GM23338 (cell line): ENCODE measurements around the gene DRAXIN. TPM values are rescaled to one million over a fixed set of nuclear protein-coding genes. Genes with fewer than 3 reads are reported as not detected.

Experiments
- JUNB ChIP-seq: IDR thresholded peaks from one replicate; pipeline ENCODE4 v1.6.1; 2016; ENCODE audit warnings: antibody characterized with exemption; ENCODE audit not compliant: unreplicated experiment
- NANOG ChIP-seq: IDR thresholded peaks from 2 replicates; pipeline ENCODE4 v1.6.1; 2016; ENCODE audit warnings: antibody characterized with exemption, borderline replicate concordance
- POLR2AphosphoS5 ChIP-seq: IDR thresholded peaks from 2 replicates; pipeline ENCODE4 v1.6.1; 2016; ENCODE audit warnings: antibody characterized with exemption, low read depth
- polyA plus RNA-seq: library from polyadenylated mRNA; unstranded; fragments of >200 nt; fragmentation: Nextera tagmentation; extraction: Ambion mirVana; gene quantifications from 2 replicates; pipeline ENCODE4 v1.2.1, GENCODE V29; 2016
- total RNA-seq: library from RNA; depleted of rRNA; stranded (reverse); fragments of >200 nt; shearing (Covaris generic); gene quantifications from 2 replicates; pipeline ENCODE4 v1.2.3, GENCODE V29; 2014
- TF ChIP-seq, protein P1 (sequence below): fragments of 250-450 bp; sonication (Bioruptor Pico); IDR thresholded peaks from 2 replicates; pipeline ENCODE4 v1.5.0; 2020; ENCODE audit warnings: mild to moderate bottlenecking, moderate library complexity
- TF ChIP-seq, protein P2 (sequence below): IDR thresholded peaks from one replicate; pipeline ENCODE4 v1.6.1; 2018; ENCODE audit warnings: antibody characterized with exemption; ENCODE audit not compliant: unreplicated experiment
- TF ChIP-seq, protein P3 (sequence below), 2 experiments: fragments of 200-600 bp in 1 of 2; sonication (generic) in 1 of 2; conservative IDR thresholded peaks; 2 replicates each; pipeline versions ENCODE4 v1.5.1 to v1.6.1; 2016 to 2017; ENCODE audit warnings: antibody characterized with exemption in 2 of 2, low read depth in 2 of 2, mild to moderate bottlenecking in 2 of 2, moderate library complexity in 1 of 2

DRAXIN gene
- total and polyA plus RNA-seq, 2 experiments from 2014 or later, result 7.6 to 23.0 TPM

DNA sequence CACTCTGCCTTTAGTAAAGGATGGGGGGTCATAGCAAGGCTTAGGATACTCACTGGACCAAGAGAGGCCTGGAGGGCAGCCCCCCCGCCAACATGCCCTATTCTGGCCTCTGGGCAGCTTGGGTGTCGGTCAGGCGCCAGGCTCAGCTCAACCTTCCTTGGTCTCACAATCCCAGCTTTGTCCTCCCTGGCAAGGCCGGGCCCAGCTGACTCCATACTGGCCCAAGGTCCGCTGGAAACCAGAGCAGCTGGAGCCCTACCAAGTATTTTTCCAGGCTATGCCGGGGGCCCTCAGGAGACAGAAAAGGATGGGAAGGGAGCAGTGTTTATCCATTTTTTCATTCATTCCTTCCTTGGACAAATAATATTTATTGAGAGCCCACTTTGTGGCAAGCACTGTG lies 43.5 kb upstream of the DRAXIN start (continued):
- TF ChIP-seq, protein P1, sequence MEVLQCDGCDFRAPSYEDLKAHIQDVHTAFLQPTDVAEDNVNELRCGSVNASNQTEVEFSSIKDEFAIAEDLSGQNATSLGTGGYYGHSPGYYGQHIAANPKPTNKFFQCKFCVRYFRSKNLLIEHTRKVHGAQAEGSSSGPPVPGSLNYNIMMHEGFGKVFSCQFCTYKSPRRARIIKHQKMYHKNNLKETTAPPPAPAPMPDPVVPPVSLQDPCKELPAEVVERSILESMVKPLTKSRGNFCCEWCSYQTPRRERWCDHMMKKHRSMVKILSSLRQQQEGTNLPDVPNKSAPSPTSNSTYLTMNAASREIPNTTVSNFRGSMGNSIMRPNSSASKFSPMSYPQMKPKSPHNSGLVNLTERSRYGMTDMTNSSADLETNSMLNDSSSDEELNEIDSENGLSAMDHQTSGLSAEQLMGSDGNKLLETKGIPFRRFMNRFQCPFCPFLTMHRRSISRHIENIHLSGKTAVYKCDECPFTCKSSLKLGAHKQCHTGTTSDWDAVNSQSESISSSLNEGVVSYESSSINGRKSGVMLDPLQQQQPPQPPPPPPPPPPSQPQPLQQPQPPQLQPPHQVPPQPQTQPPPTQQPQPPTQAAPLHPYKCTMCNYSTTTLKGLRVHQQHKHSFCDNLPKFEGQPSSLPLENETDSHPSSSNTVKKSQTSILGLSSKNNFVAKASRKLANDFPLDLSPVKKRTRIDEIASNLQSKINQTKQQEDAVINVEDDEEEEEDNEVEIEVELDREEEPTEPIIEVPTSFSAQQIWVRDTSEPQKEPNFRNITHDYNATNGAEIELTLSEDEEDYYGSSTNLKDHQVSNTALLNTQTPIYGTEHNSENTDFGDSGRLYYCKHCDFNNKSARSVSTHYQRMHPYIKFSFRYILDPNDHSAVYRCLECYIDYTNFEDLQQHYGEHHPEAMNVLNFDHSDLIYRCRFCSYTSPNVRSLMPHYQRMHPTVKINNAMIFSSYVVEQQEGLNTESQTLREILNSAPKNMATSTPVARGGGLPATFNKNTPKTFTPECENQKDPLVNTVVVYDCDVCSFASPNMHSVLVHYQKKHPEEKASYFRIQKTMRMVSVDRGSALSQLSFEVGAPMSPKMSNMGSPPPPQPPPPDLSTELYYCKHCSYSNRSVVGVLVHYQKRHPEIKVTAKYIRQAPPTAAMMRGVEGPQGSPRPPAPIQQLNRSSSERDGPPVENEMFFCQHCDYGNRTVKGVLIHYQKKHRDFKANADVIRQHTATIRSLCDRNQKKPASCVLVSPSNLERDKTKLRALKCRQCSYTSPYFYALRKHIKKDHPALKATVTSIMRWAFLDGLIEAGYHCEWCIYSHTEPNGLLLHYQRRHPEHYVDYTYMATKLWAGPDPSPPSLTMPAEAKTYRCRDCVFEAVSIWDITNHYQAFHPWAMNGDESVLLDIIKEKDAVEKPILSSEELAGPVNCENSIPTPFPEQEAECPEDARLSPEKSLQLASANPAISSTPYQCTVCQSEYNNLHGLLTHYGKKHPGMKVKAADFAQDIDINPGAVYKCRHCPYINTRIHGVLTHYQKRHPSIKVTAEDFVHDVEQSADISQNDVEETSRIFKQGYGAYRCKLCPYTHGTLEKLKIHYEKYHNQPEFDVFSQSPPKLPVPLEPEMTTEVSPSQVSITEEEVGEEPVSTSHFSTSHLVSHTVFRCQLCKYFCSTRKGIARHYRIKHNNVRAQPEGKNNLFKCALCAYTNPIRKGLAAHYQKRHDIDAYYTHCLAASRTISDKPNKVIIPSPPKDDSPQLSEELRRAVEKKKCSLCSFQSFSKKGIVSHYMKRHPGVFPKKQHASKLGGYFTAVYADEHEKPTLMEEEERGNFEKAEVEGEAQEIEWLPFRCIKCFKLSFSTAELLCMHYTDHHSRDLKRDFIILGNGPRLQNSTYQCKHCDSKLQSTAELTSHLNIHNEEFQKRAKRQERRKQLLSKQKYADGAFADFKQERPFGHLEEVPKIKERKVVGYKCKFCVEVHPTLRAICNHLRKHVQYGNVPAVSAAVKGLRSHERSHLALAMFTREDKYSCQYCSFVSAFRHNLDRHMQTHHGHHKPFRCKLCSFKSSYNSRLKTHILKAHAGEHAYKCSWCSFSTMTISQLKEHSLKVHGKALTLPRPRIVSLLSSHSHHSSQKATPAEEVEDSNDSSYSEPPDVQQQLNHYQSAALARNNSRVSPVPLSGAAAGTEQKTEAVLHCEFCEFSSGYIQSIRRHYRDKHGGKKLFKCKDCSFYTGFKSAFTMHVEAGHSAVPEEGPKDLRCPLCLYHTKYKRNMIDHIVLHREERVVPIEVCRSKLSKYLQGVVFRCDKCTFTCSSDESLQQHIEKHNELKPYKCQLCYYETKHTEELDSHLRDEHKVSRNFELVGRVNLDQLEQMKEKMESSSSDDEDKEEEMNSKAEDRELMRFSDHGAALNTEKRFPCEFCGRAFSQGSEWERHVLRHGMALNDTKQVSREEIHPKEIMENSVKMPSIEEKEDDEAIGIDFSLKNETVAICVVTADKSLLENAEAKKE (CRISPR knock-in tag), result no peak
- TF ChIP-seq POLR2AphosphoS5 (no peak), JUNB (no peak), NANOG (no peak)
- TF ChIP-seq, protein P2, sequence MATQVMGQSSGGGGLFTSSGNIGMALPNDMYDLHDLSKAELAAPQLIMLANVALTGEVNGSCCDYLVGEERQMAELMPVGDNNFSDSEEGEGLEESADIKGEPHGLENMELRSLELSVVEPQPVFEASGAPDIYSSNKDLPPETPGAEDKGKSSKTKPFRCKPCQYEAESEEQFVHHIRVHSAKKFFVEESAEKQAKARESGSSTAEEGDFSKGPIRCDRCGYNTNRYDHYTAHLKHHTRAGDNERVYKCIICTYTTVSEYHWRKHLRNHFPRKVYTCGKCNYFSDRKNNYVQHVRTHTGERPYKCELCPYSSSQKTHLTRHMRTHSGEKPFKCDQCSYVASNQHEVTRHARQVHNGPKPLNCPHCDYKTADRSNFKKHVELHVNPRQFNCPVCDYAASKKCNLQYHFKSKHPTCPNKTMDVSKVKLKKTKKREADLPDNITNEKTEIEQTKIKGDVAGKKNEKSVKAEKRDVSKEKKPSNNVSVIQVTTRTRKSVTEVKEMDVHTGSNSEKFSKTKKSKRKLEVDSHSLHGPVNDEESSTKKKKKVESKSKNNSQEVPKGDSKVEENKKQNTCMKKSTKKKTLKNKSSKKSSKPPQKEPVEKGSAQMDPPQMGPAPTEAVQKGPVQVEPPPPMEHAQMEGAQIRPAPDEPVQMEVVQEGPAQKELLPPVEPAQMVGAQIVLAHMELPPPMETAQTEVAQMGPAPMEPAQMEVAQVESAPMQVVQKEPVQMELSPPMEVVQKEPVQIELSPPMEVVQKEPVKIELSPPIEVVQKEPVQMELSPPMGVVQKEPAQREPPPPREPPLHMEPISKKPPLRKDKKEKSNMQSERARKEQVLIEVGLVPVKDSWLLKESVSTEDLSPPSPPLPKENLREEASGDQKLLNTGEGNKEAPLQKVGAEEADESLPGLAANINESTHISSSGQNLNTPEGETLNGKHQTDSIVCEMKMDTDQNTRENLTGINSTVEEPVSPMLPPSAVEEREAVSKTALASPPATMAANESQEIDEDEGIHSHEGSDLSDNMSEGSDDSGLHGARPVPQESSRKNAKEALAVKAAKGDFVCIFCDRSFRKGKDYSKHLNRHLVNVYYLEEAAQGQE, result no peak
- TF ChIP-seq, protein P3, sequence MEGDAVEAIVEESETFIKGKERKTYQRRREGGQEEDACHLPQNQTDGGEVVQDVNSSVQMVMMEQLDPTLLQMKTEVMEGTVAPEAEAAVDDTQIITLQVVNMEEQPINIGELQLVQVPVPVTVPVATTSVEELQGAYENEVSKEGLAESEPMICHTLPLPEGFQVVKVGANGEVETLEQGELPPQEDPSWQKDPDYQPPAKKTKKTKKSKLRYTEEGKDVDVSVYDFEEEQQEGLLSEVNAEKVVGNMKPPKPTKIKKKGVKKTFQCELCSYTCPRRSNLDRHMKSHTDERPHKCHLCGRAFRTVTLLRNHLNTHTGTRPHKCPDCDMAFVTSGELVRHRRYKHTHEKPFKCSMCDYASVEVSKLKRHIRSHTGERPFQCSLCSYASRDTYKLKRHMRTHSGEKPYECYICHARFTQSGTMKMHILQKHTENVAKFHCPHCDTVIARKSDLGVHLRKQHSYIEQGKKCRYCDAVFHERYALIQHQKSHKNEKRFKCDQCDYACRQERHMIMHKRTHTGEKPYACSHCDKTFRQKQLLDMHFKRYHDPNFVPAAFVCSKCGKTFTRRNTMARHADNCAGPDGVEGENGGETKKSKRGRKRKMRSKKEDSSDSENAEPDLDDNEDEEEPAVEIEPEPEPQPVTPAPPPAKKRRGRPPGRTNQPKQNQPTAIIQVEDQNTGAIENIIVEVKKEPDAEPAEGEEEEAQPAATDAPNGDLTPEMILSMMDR (conservative IDR thresholded peaks at IDR 0.05; ENCODE audit: low read depth in 2 of 2), result no peak
